Suprapubic skin (tissue), 4 donors: ENCODE measurements around the gene SLC25A22. TPM values are rescaled to one million over a fixed set of nuclear protein-coding genes. Genes with fewer than 3 reads are reported as not detected.

ENCODE experiments used
- DNase-seq, 2 donors: peaks; one replicate each; pipeline ENCODE4 v3.0.0-alpha.2; 2019; ENCODE audit warnings: low spot score in 2 of 2
- H3K27ac ChIP-seq: fragments of 200-600 bp; sonication (generic); one replicate; pipeline ENCODE4 v1.5.1; 2019
- H3K27me3 ChIP-seq: fragments of 200-600 bp; sonication (generic); one replicate; pipeline ENCODE4 v1.5.1; 2019
- H3K36me3 ChIP-seq: fragments of 200-600 bp; sonication (generic); one replicate; pipeline ENCODE4 v1.5.1; 2019
- H3K4me1 ChIP-seq: fragments of 200-600 bp; sonication (generic); one replicate; pipeline ENCODE4 v1.5.1; 2019
- H3K4me3 ChIP-seq: fragments of 200-600 bp; sonication (generic); one replicate; pipeline ENCODE4 v1.5.1; 2019; ENCODE audit warnings: mild to moderate bottlenecking
- H3K9me3 ChIP-seq: fragments of 200-600 bp; sonication (generic); one replicate; pipeline ENCODE4 v1.5.1; 2019
- EP300 ChIP-seq: sonication (generic); formaldehyde crosslinking; IDR thresholded peaks from one replicate; pipeline ENCODE4 v1.6.1; 2017; ENCODE audit warnings: antibody characterized with exemption
- POLR2A ChIP-seq, 2 donors: fragments of 450-650 bp; IDR thresholded peaks; one replicate each; pipeline ENCODE4 v1.6.1; 2017; ENCODE audit warnings: antibody characterized with exemption in 2 of 2, mild to moderate bottlenecking in 2 of 2, moderate library complexity in 2 of 2
- POLR2AphosphoS5 ChIP-seq, 3 donors: sonication (generic); formaldehyde crosslinking; IDR thresholded peaks; one replicate each; pipeline ENCODE4 v1.6.1; 2017; ENCODE audit warnings: antibody characterized with exemption in 3 of 3
- WGBS: methylation state at CpG from one replicate; pipeline ENCODE4 v1.1.5; 2018; 5-methylcytosine and 5-hydroxymethylcytosine counted together
- total RNA-seq, 4 donors: library from RNA; depleted of rRNA; stranded (reverse); fragments of >200 nt; gene quantifications; one replicate each; pipeline ENCODE4 v1.1.0, GENCODE V29; 2016
- TF ChIP-seq, protein P1 (sequence below), 2 donors: fragments of 200-600 bp in 1 of 2; fragments of 450-650 bp in 1 of 2; sonication (generic) in 1 of 2; IDR thresholded peaks; one replicate each; pipeline ENCODE4 v1.5.1; 2016 to 2019; ENCODE audit warnings: antibody characterized with exemption in 2 of 2, mild to moderate bottlenecking in 1 of 2, moderate library complexity in 1 of 2

The SLC25A22 gene
- 10 to 100 TPM; 11.2 to 14.7 (median 13.7) TPM for total RNA-seq

DNA sequence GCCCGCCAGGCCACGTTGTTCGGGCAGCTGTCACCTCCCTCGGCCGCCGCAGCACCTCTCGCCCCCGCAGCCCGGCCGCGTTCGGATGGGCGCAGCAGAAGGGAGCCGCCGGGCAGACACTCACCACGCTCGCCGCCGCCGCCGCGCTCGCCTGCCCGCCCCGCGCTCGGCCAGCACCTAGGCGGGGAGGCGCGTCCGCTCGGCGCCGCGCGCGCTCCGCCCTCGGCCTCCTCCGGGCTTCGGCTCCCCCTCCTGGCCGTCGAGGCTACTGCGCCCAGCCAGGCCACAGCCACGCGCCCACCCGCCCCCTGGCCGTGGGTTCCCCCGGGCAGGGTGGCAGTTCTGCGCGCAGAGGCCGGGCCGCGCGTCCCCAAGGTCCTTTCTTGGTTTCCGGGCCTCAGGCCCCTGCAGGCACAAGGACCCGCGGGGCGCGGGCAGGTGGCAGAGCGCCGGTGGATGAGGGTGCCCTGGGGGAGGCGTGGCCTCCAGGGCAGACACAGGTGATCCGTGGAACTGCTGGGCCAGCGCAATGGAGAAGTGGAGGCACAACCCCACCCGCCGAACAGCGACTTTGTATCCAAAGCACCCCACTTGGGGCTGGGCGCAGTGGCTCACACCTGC, at the start of gene SLC25A22:
Gene SLC25A22, minus strand, starts transcription at position 189 of the 621 bp plus-strand sequence. CDS start 3,275 bp downstream, outside the sequence.
- peak within 1 kb of the TSS; percentile 78 for H3K27ac ChIP-seq
- no CpG with 5 or more reads among the region's 69 CpGs for WGBS
- peaks cover 23% of the 10 kb centered on the region for H3K36me3 ChIP-seq
- no peak for DNase-seq
- peak within 1 kb of the TSS; percentile 72 for H3K4me3 ChIP-seq
- TF ChIP-seq EP300 (no peak), POLR2AphosphoS5 (IDR thresholded peaks at IDR 0.05) (no peak), POLR2A (IDR thresholded peaks at IDR 0.05) (no peak)
- TF ChIP-seq, protein P1, sequence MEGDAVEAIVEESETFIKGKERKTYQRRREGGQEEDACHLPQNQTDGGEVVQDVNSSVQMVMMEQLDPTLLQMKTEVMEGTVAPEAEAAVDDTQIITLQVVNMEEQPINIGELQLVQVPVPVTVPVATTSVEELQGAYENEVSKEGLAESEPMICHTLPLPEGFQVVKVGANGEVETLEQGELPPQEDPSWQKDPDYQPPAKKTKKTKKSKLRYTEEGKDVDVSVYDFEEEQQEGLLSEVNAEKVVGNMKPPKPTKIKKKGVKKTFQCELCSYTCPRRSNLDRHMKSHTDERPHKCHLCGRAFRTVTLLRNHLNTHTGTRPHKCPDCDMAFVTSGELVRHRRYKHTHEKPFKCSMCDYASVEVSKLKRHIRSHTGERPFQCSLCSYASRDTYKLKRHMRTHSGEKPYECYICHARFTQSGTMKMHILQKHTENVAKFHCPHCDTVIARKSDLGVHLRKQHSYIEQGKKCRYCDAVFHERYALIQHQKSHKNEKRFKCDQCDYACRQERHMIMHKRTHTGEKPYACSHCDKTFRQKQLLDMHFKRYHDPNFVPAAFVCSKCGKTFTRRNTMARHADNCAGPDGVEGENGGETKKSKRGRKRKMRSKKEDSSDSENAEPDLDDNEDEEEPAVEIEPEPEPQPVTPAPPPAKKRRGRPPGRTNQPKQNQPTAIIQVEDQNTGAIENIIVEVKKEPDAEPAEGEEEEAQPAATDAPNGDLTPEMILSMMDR (IDR thresholded peaks at IDR 0.05), result peak; percentile 82 to 93
- H3K9me3 ChIP-seq, result no peaks in the 10 kb centered on the region
- H3K27me3 ChIP-seq, result no peaks in the 10 kb centered on the region
- peaks cover 44% of the 10 kb centered on the region for H3K4me1 ChIP-seq

DNA sequence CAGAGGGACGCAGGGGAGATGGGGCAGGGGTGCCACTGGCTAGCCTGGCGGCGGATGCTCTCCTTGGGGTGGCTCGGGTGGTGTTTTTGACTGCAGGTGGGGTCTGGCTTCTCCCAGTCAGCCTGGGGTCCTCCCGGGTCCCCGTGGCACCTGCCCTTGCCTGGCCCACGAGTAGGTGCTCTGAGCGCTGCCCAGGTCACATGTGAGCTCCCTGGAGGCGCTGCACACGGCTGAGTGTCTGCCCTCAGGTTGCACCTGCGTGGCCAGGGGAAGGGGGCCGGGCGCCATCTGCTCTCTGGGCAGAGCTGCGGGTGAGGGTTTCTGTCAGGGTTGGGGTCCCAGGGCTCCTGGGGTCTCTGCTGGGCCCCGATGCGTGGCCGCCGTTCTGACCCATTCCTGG, 49.8 kb upstream of the SLC25A22 start:
- Histone ChIP-seq H3K27me3 (peaks cover 17% of the 10 kb centered on the region), H3K4me3 (no peak overlapping the region), H3K9me3 (no peaks in the 10 kb centered on the region), H3K27ac (no peak overlapping the region), H3K4me1 (peaks cover 87% of the 10 kb centered on the region), H3K36me3 (no peaks in the 10 kb centered on the region)
- WGBS, result 100% methylated on average over 2 of the region's 18 CpGs
- no peak for DNase-seq
- TF ChIP-seq, protein P1 (IDR thresholded peaks at IDR 0.05), result no peak
- TF ChIP-seq POLR2A (IDR thresholded peaks at IDR 0.05) (no peak), EP300 (no peak), POLR2AphosphoS5 (IDR thresholded peaks at IDR 0.05) (no peak)

DNA sequence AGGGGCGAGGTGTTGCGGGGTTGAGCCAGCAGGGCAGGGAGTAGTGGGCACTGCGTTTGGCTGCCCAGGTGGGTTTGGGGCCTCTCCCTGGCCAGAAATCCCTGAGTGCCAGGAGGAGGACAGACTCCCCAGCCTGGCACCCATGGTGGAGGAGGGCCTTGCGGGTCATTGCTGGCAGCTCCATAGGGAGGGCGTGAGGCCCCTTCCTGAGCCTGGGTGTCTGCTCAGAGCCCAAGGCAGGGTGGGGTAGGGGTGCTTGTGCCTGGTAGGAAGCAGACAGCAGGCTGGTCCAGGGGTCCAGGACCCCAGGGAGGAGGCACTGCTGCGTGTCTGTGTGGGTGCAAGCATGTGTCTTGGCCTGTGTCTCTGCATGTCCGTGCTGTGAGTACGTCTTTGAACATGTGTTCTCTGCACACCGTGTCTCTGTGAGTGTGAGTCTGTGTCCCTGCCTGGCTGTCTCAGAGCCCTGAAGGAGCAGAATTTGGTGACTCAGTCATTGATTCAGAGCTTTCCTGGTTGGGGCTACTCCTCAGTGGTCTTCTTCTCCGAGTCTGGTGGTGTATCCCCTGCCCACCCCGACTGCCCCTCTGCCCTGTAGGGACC, 48.5 kb upstream of the SLC25A22 start:
- TF ChIP-seq POLR2AphosphoS5 (IDR thresholded peaks at IDR 0.05) (no peak), EP300 (no peak), POLR2A (IDR thresholded peaks at IDR 0.05) (no peak)
- TF ChIP-seq, protein P1 (IDR thresholded peaks at IDR 0.05), result no peak
- 73% methylated on average over 3 of the region's 11 CpGs for WGBS
- DNase-seq, result no peak
- Histone ChIP-seq H3K27me3 (peaks cover 17% of the 10 kb centered on the region), H3K4me3 (no peak overlapping the region), H3K27ac (peak overlapping the region; percentile 97), H3K9me3 (no peaks in the 10 kb centered on the region), H3K36me3 (no peaks in the 10 kb centered on the region), H3K4me1 (peaks cover 86% of the 10 kb centered on the region)

DNA sequence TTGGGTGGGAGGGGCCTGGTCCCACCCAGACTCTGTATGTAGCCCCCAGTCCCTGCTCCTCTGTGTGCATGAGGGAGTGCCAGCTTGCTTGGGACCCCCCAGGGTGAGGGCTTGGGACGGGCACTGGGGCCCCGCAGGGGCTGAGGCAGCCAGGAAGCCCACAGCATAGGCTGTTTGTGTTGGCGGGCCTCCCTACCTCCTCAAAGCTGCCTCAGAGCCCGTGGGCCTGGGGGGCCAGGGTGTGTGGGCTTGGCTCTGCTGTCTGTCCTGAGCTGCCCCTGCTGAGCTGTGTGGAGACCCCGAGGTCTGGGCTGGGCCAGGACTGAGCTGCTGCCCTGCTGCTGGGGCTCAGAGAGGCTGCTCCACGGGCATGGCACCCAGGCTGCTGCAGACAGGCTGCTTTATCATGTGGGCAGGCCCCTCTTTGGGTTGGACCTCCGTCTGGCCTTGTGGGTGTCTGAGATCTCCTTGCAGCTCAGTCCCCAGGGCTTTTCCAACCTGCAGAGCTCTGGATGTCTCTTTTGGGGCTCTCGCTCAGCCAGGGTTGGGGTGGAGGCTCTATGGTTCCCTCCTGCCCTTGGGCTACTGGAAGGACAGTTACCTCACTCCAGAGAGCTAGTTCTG, 47.9 kb upstream of the SLC25A22 start:
- TF ChIP-seq POLR2A (IDR thresholded peaks at IDR 0.05) (no peak), POLR2AphosphoS5 (IDR thresholded peaks at IDR 0.05) (no peak), EP300 (no peak)
- TF ChIP-seq, protein P1 (IDR thresholded peaks at IDR 0.05), result no peak
- H3K4me1 ChIP-seq, result peaks cover 88% of the 10 kb centered on the region
- H3K9me3 ChIP-seq, result no peaks in the 10 kb centered on the region
- WGBS, result 80% methylated on average over 1 of the region's 8 CpGs
- H3K36me3 ChIP-seq, result no peaks in the 10 kb centered on the region
- H3K27ac ChIP-seq, result peak overlapping the region; percentile 97
- H3K4me3 ChIP-seq, result peak overlapping the region; percentile 87
- no peak for DNase-seq
- H3K27me3 ChIP-seq, result peaks cover 17% of the 10 kb centered on the region
